Esophagus muscularis mucosa (tissue), 3 donors: ENCODE results near the gene BCAS3.

Source experiments
- POLR2A ChIP-seq: fragments of 450-650 bp; IDR thresholded peaks from one replicate; pipeline ENCODE4 v1.6.1; 2017; ENCODE audit warnings: antibody characterized with exemption, moderate library complexity, mild to moderate bottlenecking, low read depth
- TF ChIP-seq, protein P1 (sequence below), 3 experiments: fragments of 200-600 bp in 2 of 3; fragments of 450-650 bp in 1 of 3; sonication (generic) in 2 of 3; IDR thresholded peaks; one replicate each; pipeline ENCODE4 v1.5.1; 2017 to 2019; ENCODE audit warnings: antibody characterized with exemption in 3 of 3, mild to moderate bottlenecking in 2 of 3, moderate library complexity in 1 of 3

DNA sequence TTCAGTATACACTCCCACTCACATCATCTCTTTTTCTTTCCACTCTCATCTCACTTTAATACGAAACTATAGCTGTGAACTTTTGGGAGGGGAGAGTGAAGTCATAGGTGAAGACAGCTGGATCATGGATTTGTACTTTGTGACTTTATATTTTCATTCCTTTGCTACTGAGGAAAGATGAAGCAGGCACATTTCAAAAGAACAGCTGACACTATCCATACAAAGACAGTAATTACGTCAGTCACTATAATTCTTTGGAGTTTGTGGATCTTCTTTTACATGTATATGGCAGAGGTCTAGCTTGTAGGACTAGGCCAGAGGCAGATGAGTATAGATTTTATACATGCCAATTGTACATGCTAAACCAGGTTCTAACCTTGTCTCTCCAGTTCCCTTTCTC lies 346.3 kb downstream of the BCAS3 start:
- TF ChIP-seq, protein P1, sequence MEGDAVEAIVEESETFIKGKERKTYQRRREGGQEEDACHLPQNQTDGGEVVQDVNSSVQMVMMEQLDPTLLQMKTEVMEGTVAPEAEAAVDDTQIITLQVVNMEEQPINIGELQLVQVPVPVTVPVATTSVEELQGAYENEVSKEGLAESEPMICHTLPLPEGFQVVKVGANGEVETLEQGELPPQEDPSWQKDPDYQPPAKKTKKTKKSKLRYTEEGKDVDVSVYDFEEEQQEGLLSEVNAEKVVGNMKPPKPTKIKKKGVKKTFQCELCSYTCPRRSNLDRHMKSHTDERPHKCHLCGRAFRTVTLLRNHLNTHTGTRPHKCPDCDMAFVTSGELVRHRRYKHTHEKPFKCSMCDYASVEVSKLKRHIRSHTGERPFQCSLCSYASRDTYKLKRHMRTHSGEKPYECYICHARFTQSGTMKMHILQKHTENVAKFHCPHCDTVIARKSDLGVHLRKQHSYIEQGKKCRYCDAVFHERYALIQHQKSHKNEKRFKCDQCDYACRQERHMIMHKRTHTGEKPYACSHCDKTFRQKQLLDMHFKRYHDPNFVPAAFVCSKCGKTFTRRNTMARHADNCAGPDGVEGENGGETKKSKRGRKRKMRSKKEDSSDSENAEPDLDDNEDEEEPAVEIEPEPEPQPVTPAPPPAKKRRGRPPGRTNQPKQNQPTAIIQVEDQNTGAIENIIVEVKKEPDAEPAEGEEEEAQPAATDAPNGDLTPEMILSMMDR (IDR thresholded peaks at IDR 0.05): no peak
- no peak for TF ChIP-seq POLR2A
